Stimulated activated CD8-positive, alpha-beta memory T cell treated with anti-CD3 and anti-CD28 coated beads, Interleukin-12 subunit alpha, Interleukin-12 subunit beta, amount 100 ng/mL, for 4 hours (primary cell): Measurements from ENCODE around the gene COPS4.
"Not testable (repeated sequence)": the region's sequence is repeated elsewhere in the genome, so short reads cannot be mapped to it uniquely, and the experiment has no call there.

ENCODE experiments used
- DNase-seq: peaks from one replicate; pipeline ENCODE4 v3.0.0-alpha.2; 2020; ENCODE audit warnings: low read depth

COPS4 gene

GRCh38 chr4:83034630-83035494 lies at the start of gene COPS4:
Gene COPS4 (plus strand): TSS chr4:83035183. CDS start chr4:83035225, 42 bp downstream.
- DNase-seq = peak; percentile 89

- DNase-seq = not testable (repeated sequence)
Observed at GRCh38 chr4:82987519-82987918, 47.5 kb upstream of the COPS4 start.

- DNase-seq = no peak
Observed at GRCh38 chr4:82988323-82988832, 46.6 kb upstream of the COPS4 start.

- DNase-seq = no peak
Observed at GRCh38 chr4:82989575-82990429, 45.2 kb upstream of the COPS4 start.

- no peak for DNase-seq
Observed at GRCh38 chr4:82994834-82995233, 40.1 kb upstream of the COPS4 start.

- no peak for DNase-seq
Observed at GRCh38 chr4:82998898-82999297, 36.1 kb upstream of the COPS4 start.

GRCh38 chr4:83002329-83002728 lies 32.7 kb upstream of the COPS4 start:
- DNase-seq = no peak

GRCh38 chr4:83003044-83003791 lies 31.8 kb upstream of the COPS4 start:
- DNase-seq = not testable (repeated sequence)

GRCh38 chr4:83009529-83009928 lies 25.5 kb upstream of the COPS4 start:
- DNase-seq = no peak

GRCh38 chr4:83010111-83010521 lies 24.9 kb upstream of the COPS4 start:
- no peak for DNase-seq

GRCh38 chr4:83010522-83011318 lies 24.3 kb upstream of the COPS4 start, which contains the start of gene LIN54:
Gene LIN54 (minus strand): TSS chr4:83010823. CDS start chr4:82984844, 25,979 bp downstream.
- DNase-seq = peak; percentile 72

- DNase-seq = no peak
Observed at GRCh38 chr4:83011689-83012199, 23.2 kb upstream of the COPS4 start.

GRCh38 chr4:83012200-83012686 lies 22.7 kb upstream of the COPS4 start:
- DNase-seq = peak; percentile 16

GRCh38 chr4:83012687-83013419 lies 22.1 kb upstream of the COPS4 start:
- peak; percentile 93 for DNase-seq

GRCh38 chr4:83013420-83013867 lies 21.5 kb upstream of the COPS4 start:
- no peak for DNase-seq

- no peak for DNase-seq
Observed at GRCh38 chr4:83013902-83014301, 21.1 kb upstream of the COPS4 start.

- no peak for DNase-seq
Observed at GRCh38 chr4:83019794-83020494, 15.0 kb upstream of the COPS4 start.

- no peak for DNase-seq
Observed at GRCh38 chr4:83022724-83023450, 12.1 kb upstream of the COPS4 start.
